H7 (cell line): ENCODE measurements around the gene HEATR9. TPM values are rescaled to one million over a fixed set of nuclear protein-coding genes. Genes with fewer than 3 reads are reported as not detected.

Experiments used
- DNase-seq: peaks from one replicate; pipeline ENCODE4 v3.0.0; 2012
- H3K27me3 ChIP-seq: 2 replicates; pipeline ENCODE4 v1.6.0; 2011; ENCODE audit warnings: mild to moderate bottlenecking, low read length; ENCODE audit not compliant: control insufficient read depth, insufficient read depth
- H3K36me3 ChIP-seq: replicated peaks from 2 replicates; pipeline ENCODE4 v1.5.1; 2011; ENCODE audit warnings: low read length; ENCODE audit not compliant: control insufficient read depth, insufficient read depth
- H3K4me3 ChIP-seq: 2 replicates; pipeline ENCODE4 v1.5.1; 2011; ENCODE audit warnings: low read depth, mild to moderate bottlenecking, control low read depth, low read length, moderate library complexity; ENCODE audit not compliant: insufficient read depth
- total RNA-seq: library from RNA; depleted of rRNA; stranded (reverse); fragments of >200 nt; shearing (Covaris generic); gene quantifications from 2 replicates; pipeline ENCODE4 v1.2.3, GENCODE V29; 2014; rRNA removed

Gene HEATR9
- total RNA-seq, 1 experiment from 2014 or later = not detected

DNA sequence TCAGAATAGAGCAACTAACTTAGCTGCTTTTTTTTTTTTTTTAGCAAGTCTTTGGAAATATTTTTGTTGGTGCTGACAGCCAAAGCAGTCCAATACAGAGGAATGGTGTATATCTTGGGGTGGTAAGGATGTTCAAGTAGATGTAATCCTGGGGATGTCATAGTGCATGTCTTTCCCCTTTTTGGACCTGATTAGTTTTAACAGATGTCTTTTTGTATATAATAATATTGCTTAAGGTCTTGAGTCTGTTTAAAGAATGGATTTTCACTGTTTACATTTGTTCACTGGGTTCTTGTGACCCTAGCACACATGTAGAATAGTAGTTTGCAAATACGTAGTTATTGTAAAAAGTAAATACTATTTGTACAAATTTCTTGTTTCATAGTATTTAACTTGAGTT, 51.5 kb downstream of the HEATR9 start:
- Histone ChIP-seq H3K27me3 (no peaks in the 10 kb centered on the region), H3K36me3 (peaks cover 12% of the 10 kb centered on the region), H3K4me3 (no peak overlapping the region)
- no peak for DNase-seq

GRCh38 chr17:35816723-35817122, 52.0 kb downstream of the HEATR9 start:
- no peak for DNase-seq
- Histone ChIP-seq H3K27me3 (no peaks in the 10 kb centered on the region), H3K4me3 (no peak overlapping the region), H3K36me3 (peaks cover 12% of the 10 kb centered on the region)

DNA sequence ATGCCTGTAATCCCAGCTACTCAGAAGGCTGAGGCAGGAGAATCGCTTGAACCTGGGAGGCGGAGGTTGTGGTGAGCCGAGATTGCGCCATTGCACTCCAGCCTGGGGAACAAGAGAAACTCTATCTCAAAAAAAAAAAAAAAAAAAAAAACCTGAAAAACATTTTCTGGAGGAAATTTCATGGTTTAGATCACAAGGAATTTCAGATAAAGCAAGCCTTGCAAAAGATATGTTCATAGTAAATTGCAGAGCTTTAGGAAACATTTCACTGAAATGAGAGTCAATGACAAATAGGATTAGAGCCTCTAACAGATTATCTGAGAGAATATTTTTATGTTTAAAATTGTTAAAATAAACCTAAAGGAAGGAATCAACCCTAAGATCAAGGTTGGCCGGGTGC, 56.2 kb downstream of the HEATR9 start:
- DNase-seq = no peak
- Histone ChIP-seq H3K27me3 (no peaks in the 10 kb centered on the region), H3K36me3 (no peaks in the 10 kb centered on the region; the same call in 1 of the 2 replicates), H3K4me3 (no peak overlapping the region)

- no peak overlapping the region for H3K4me3 ChIP-seq
- no peaks in the 10 kb centered on the region for H3K27me3 ChIP-seq
- DNase-seq = no peak
- no peaks in the 10 kb centered on the region; the same call in 1 of the 2 replicates for H3K36me3 ChIP-seq
Measured at GRCh38 chr17:35811759-35812158, 56.9 kb downstream of the HEATR9 start.

GRCh38 chr17:35809855-35810461, 58.7 kb downstream of the HEATR9 start:
- H3K27me3 ChIP-seq = no peaks in the 10 kb centered on the region
- no peaks in the 10 kb centered on the region for H3K36me3 ChIP-seq
- no peak for DNase-seq
- H3K4me3 ChIP-seq = peak overlapping the region; percentile 74

GRCh38 chr17:35808962-35809854, 59.5 kb downstream of the HEATR9 start, which contains the start of gene TAF15:
Gene TAF15 (plus strand): TSS chr17:35809484. CDS start chr17:35809570, 86 bp downstream.
- DNase-seq = peak; percentile 95
- Histone ChIP-seq H3K36me3 (no peaks in the 10 kb centered on the region), H3K27me3 (no peaks in the 10 kb centered on the region), H3K4me3 (peak within 1 kb of the TSS; percentile 74)

DNA sequence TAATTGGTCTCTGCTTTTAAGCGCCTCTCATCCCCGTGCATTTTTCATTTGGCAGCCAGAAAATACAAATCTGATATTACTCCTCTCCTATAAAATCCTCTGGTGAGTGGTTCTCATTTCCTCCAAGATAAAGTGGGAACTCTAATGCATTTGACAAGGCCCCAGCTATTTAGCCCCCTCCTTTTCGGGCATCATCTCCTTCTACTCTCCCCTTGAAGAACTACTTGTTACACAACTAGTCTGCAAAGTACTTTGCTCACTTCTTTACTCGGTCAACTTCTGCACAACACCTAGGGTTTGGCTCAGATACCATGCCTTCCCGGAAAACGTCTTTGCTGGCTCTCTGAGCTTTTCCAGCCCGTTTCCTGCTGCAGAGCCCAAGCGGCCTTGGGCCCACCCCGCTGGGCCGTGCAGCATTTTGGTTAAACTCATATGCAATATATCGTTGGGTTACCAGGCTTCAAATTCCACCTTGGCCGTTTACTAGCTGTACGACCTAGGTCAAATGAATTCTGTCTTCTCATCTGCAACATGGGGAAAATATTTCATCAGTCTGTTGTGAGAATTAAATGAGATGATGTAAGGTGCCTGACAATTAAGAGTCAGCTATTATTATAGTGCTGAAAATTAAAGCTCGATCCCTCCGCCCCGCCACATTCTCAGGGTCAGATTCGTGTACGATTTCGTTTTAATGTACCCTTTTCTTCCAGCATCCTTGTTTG, 60.3 kb downstream of the HEATR9 start:
- Histone ChIP-seq H3K36me3 (no peaks in the 10 kb centered on the region), H3K27me3 (no peaks in the 10 kb centered on the region), H3K4me3 (peak overlapping the region; percentile 74)
- DNase-seq = no peak

GRCh38 chr17:35807371-35808144, 61.1 kb downstream of the HEATR9 start:
- Histone ChIP-seq H3K27me3 (no peaks in the 10 kb centered on the region), H3K4me3 (no peak overlapping the region), H3K36me3 (no peaks in the 10 kb centered on the region)
- no peak for DNase-seq

Other genes with a start within 250 kb of the HEATR9 start
- gene RASL10B, start 137.3 kb downstream of the HEATR9 start, total RNA-seq = 13.8 and 16.9 TPM in 2 replicates
- 0.10 TPM in 1 of 2 replicates, not detected in the other for gene GAS2L2, start 115.7 kb downstream of the HEATR9 start, total RNA-seq
- gene C17orf50, start 108.0 kb downstream of the HEATR9 start, total RNA-seq = not detected in 2 replicates
- gene MMP28, start 73.2 kb downstream of the HEATR9 start, total RNA-seq = not detected in 2 replicates
- 20.2 and 32.0 TPM in 2 replicates for gene TAF15, start 59.4 kb downstream of the HEATR9 start, total RNA-seq
- gene CCL5, start 11.5 kb upstream of the HEATR9 start, total RNA-seq = not detected in 2 replicates
- 7.0 and 11.9 TPM in 2 replicates for gene RDM1, start 61.9 kb upstream of the HEATR9 start, total RNA-seq
- gene LYZL6, start 74.8 kb upstream of the HEATR9 start, total RNA-seq = not detected in 2 replicates
- gene CCL16, start 112.6 kb upstream of the HEATR9 start, total RNA-seq = not detected in 2 replicates
- gene CCL14, start 117.8 kb upstream of the HEATR9 start, total RNA-seq = not detected in 2 replicates
- gene CCL15, start 132.7 kb upstream of the HEATR9 start, total RNA-seq = not detected in 2 replicates
- not detected in 2 replicates for gene CCL23, start 149.1 kb upstream of the HEATR9 start, total RNA-seq
- gene CCL18, start 195.4 kb upstream of the HEATR9 start, total RNA-seq = not detected in 2 replicates
- not detected in 2 replicates for gene CCL3, start 221.3 kb upstream of the HEATR9 start, total RNA-seq
- not detected in 2 replicates for gene CCL4, start 234.9 kb upstream of the HEATR9 start, total RNA-seq